Measurements from ENCODE around the gene TACC2. TPM values are rescaled to one million over a fixed set of nuclear protein-coding genes. Genes with fewer than 3 reads are reported as not detected.

The TACC2 gene
- total RNA-seq, 1 donor from 2014 or later: 22.0 TPM

DNA sequence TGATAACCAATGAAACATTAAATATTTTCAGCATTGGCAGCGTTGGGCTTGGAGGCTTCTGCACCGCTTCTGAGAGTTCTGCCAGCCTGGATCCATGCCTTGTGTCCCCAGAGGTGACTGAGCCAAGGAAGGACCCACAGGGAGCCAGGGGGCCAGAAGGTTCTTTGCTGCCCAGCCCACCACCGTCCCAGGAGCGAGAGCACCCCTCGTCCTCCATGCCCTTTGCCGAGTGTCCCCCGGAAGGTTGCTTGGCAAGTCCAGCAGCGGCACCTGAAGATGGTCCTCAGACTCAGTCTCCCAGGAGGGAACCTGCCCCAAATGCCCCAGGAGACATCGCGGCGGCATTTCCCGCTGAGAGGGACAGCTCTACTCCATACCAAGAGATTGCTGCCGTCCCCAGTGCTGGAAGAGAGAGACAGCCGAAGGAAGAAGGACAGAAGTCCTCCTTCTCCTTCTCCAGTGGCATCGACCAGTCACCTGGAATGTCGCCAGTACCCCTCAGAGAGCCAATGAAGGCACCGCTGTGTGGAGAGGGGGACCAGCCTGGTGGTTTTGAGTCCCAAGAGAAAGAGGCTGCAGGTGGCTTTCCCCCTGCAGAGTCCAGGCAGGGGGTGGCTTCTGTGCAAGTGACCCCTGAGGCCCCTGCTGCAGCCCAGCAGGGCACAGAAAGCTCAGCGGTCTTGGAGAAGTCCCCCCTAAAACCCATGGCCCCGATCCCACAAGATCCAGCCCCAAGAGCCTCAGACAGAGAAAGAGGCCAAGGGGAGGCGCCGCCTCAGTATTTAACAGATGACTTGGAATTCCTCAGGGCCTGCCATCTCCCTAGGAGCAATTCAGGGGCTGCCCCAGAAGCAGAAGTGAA lies 93.9 kb downstream of the TACC2 start:
- Histone ChIP-seq H3K9me3 (ENCODE audit: insufficient read depth, low read depth, low read length) (no peaks in the 10 kb centered on the region), H3K79me2 (ENCODE audit: insufficient read depth, low read length) (no peaks in the 10 kb centered on the region), H3K36me3 (ENCODE audit: insufficient read depth, low read length) (no peaks in the 10 kb centered on the region), H3K9ac (ENCODE audit: low read length) (no peak overlapping the region), H3K27ac (ENCODE audit: low read depth, low read length) (no peak overlapping the region), H4K20me1 (ENCODE audit: insufficient read depth, low read length) (no peaks in the 10 kb centered on the region), H3K4me3 (ENCODE audit: insufficient read depth, low read depth, low read length) (no peak overlapping the region), H3K4me2 (ENCODE audit: low read length) (no peak overlapping the region), H3K4me1 (ENCODE audit: insufficient read depth, low read length) (no peaks in the 10 kb centered on the region), H3K27me3 (ENCODE audit: insufficient read depth, low read length) (peaks cover 31% of the 10 kb centered on the region), H2AFZ (ENCODE audit: low read depth, low read length) (no peak overlapping the region)
- no peak for TF ChIP-seq EZH2 (IDR thresholded peaks at IDR 0.05; ENCODE audit: insufficient read depth, low read length)
- FAIRE-seq (no peak), DNase-seq (ENCODE audit: low read depth) (no peak)
- Mint-ChIP-seq H3K36me3 (ENCODE audit: low read depth, unreplicated experiment) (no peaks in the 10 kb centered on the region), H3K4me3 (ENCODE audit: unreplicated experiment) (no peak overlapping the region), H3K4me1 (ENCODE audit: low read depth, unreplicated experiment) (no peaks in the 10 kb centered on the region), H3K27ac (ENCODE audit: unreplicated experiment) (no peak overlapping the region), H3K27me3 (ENCODE audit: low read depth, unreplicated experiment) (peaks cover 48% of the 10 kb centered on the region), H3K9me3 (ENCODE audit: unreplicated experiment) (no peaks in the 10 kb centered on the region)

DNA sequence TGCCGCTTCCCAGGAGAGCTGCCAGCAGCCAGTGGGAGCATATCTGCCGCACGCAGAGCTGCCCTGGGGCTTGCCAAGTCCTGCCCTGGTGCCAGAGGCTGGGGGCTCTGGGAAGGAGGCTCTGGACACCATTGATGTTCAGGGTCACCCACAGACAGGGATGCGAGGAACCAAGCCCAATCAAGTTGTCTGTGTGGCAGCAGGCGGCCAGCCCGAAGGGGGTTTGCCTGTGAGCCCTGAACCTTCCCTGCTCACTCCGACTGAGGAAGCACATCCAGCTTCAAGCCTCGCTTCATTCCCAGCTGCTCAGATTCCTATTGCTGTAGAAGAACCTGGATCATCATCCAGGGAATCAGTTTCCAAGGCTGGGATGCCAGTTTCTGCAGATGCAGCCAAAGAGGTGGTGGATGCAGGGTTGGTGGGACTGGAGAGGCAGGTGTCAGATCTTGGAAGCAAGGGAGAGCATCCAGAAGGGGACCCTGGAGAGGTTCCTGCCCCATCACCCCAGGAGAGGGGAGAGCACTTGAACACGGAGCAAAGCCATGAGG lies 94.6 kb downstream of the TACC2 start:
- TF ChIP-seq EZH2 (IDR thresholded peaks at IDR 0.05; ENCODE audit: insufficient read depth, low read length): no peak
- TF ChIP-seq CTCF (IDR thresholded peaks at IDR 0.05; ENCODE audit: insufficient read depth, low read depth, low read length): no peak
- Histone ChIP-seq H3K9ac (ENCODE audit: low read length) (no peak overlapping the region), H3K27me3 (ENCODE audit: insufficient read depth, low read length) (peaks cover 31% of the 10 kb centered on the region), H3K36me3 (ENCODE audit: insufficient read depth, low read length) (no peaks in the 10 kb centered on the region), H3K79me2 (ENCODE audit: insufficient read depth, low read length) (no peaks in the 10 kb centered on the region), H3K4me3 (ENCODE audit: insufficient read depth, low read depth, low read length) (no peak overlapping the region), H3K9me3 (ENCODE audit: insufficient read depth, low read depth, low read length) (no peaks in the 10 kb centered on the region), H3K4me1 (ENCODE audit: insufficient read depth, low read length) (no peaks in the 10 kb centered on the region), H2AFZ (ENCODE audit: low read depth, low read length) (no peak overlapping the region), H3K4me2 (ENCODE audit: low read length) (no peak overlapping the region), H4K20me1 (ENCODE audit: insufficient read depth, low read length) (no peaks in the 10 kb centered on the region), H3K27ac (ENCODE audit: low read depth, low read length) (no peak overlapping the region)
- Mint-ChIP-seq H3K27me3 (ENCODE audit: low read depth, unreplicated experiment) (peaks cover 51% of the 10 kb centered on the region), H3K27ac (ENCODE audit: unreplicated experiment) (no peak overlapping the region), H3K4me3 (ENCODE audit: unreplicated experiment) (no peak overlapping the region), H3K9me3 (ENCODE audit: unreplicated experiment) (no peaks in the 10 kb centered on the region), H3K36me3 (ENCODE audit: low read depth, unreplicated experiment) (no peaks in the 10 kb centered on the region), H3K4me1 (ENCODE audit: low read depth, unreplicated experiment) (no peaks in the 10 kb centered on the region)
- DNase-seq (ENCODE audit: low read depth) (no peak), FAIRE-seq (no peak)

- no peaks in the 10 kb centered on the region for H3K9me3 ChIP-seq (ENCODE audit: insufficient read depth, low read depth, low read length)
- no peaks in the 10 kb centered on the region for H3K4me1 ChIP-seq (ENCODE audit: insufficient read depth, low read length)
- no peaks in the 10 kb centered on the region for H3K79me2 ChIP-seq (ENCODE audit: insufficient read depth, low read length)
- no peaks in the 10 kb centered on the region for H3K9me3 Mint-ChIP-seq (ENCODE audit: unreplicated experiment)
- no peaks in the 10 kb centered on the region for H3K4me1 Mint-ChIP-seq (ENCODE audit: low read depth, unreplicated experiment)
- peaks cover 52% of the 10 kb centered on the region for H3K27me3 Mint-ChIP-seq (ENCODE audit: low read depth, unreplicated experiment)
- H3K4me2 ChIP-seq (ENCODE audit: low read length): no peak overlapping the region
- no peaks in the 10 kb centered on the region for H3K36me3 Mint-ChIP-seq (ENCODE audit: low read depth, unreplicated experiment)
- H3K27ac Mint-ChIP-seq (ENCODE audit: unreplicated experiment): no peak overlapping the region
- FAIRE-seq (no peak), DNase-seq (ENCODE audit: low read depth) (no peak)
- TF ChIP-seq EZH2 (IDR thresholded peaks at IDR 0.05; ENCODE audit: insufficient read depth, low read length) (no peak), CTCF (IDR thresholded peaks at IDR 0.05; ENCODE audit: insufficient read depth, low read depth, low read length) (no peak)
- H3K4me3 ChIP-seq (ENCODE audit: insufficient read depth, low read depth, low read length): no peak overlapping the region
- H2AFZ ChIP-seq (ENCODE audit: low read depth, low read length): no peak overlapping the region
- H3K27me3 ChIP-seq (ENCODE audit: insufficient read depth, low read length): peaks cover 35% of the 10 kb centered on the region
- no peaks in the 10 kb centered on the region for H4K20me1 ChIP-seq (ENCODE audit: insufficient read depth, low read length)
- no peaks in the 10 kb centered on the region for H3K36me3 ChIP-seq (ENCODE audit: insufficient read depth, low read length)
- H3K9ac ChIP-seq (ENCODE audit: low read length): no peak overlapping the region
- H3K27ac ChIP-seq (ENCODE audit: low read depth, low read length): no peak overlapping the region
- H3K4me3 Mint-ChIP-seq (ENCODE audit: unreplicated experiment): no peak overlapping the region
Observed at GRCh38 chr10:122084286-122085041, 95.5 kb downstream of the TACC2 start.

Measured in astrocyte (in vitro differentiated cells and primary cell).